CD4-positive, alpha-beta T cell (primary cell): Measurements from ENCODE around the gene ZC3H12D. TPM values are rescaled to one million over a fixed set of nuclear protein-coding genes. Genes with fewer than 3 reads are reported as not detected.
"Not testable (repeated sequence)": the region's sequence is repeated elsewhere in the genome, so short reads cannot be mapped to it uniquely, and the experiment has no call there.

Experiments
- ATAC-seq: fragments of 200-7000 bp; cut with Tn5 transposase; one replicate; pipeline ENCODE4 v1.10.0; 2022; ENCODE audit warnings: mild to moderate bottlenecking; ENCODE audit not compliant: poor library complexity
- CTCF ChIA-PET: fragments of 350-600 bp; sonication (Branson Sonifier 250); formaldehyde crosslinking; loops from one replicate; lab custom pipeline; 2021; ENCODE audit warnings: antibody characterized with exemption, inconsistent platforms; lab: Charles Lee
- POLR2A ChIA-PET: fragments of 350-600 bp; sonication (Branson Sonifier 250); formaldehyde crosslinking; loops from one replicate; lab custom pipeline; 2021; ENCODE audit warnings: antibody characterized with exemption, inconsistent platforms; lab: Charles Lee
- DNase-seq, 14 experiments: peaks; one replicate each; pipeline ENCODE4 v3.0.0-alpha.2; 2013 to 2020; ENCODE audit warnings: mixed read lengths in 2 of 14
- H3K27ac ChIP-seq, 2 donors: one replicate each; pipeline versions ENCODE4 v1.5.1 to v1.7.0; 2013; ENCODE audit warnings: low read length in 2 of 2, low read depth in 1 of 2, mild to moderate bottlenecking in 1 of 2
- H3K27me3 ChIP-seq, 2 experiments: 1 replicate in 1 of 2; 2 replicates in 1 of 2; pipeline versions ENCODE4 v1.6.1 to v1.7.0; 2013; ENCODE audit warnings: low read length in 2 of 2, control low read depth in 1 of 2, mild to moderate bottlenecking in 1 of 2, moderate library complexity in 1 of 2; ENCODE audit not compliant: insufficient read depth in 2 of 2, control insufficient read depth in 1 of 2
- H3K36me3 ChIP-seq: one replicate; pipeline ENCODE4 v1.6.1; 2013; ENCODE audit warnings: low read length, control low read depth; ENCODE audit not compliant: insufficient read depth
- H3K4me1 ChIP-seq: one replicate; pipeline ENCODE4 v1.6.1; 2013; ENCODE audit warnings: low read length, control low read depth; ENCODE audit not compliant: insufficient read depth
- H3K4me3 ChIP-seq: one replicate; pipeline ENCODE4 v1.5.1; 2013; ENCODE audit warnings: mild to moderate bottlenecking, low read length, moderate library complexity
- H3K9me3 ChIP-seq, 2 experiments: 1 replicate in 1 of 2; 2 replicates in 1 of 2; pipeline versions ENCODE4 v1.6.1 to v1.7.0; 2013; ENCODE audit warnings: low read length in 2 of 2, mild to moderate bottlenecking in 2 of 2, control low read depth in 1 of 2, moderate library complexity in 1 of 2; ENCODE audit not compliant: control insufficient read depth in 1 of 2, insufficient read depth in 1 of 2
- H3K27ac Mint-ChIP-seq: one replicate; pipeline ENCODE4 v1.8.0; 2020; ENCODE audit warnings: mixed read lengths
- H3K27me3 Mint-ChIP-seq: one replicate; pipeline ENCODE4 v1.8.0; 2021; ENCODE audit warnings: mixed read lengths
- H3K36me3 Mint-ChIP-seq: one replicate; pipeline ENCODE4 v1.8.0; 2021; ENCODE audit warnings: low read depth, mixed read lengths
- H3K4me1 Mint-ChIP-seq: one replicate; pipeline ENCODE4 v1.8.0; 2021; ENCODE audit warnings: low read depth, mixed read lengths
- H3K4me3 Mint-ChIP-seq: one replicate; pipeline ENCODE4 v1.8.0; 2020; ENCODE audit warnings: mild to moderate bottlenecking, mixed read lengths
- H3K9me3 Mint-ChIP-seq: one replicate; pipeline ENCODE4 v1.8.0; 2020; ENCODE audit warnings: mixed read lengths
- CTCF ChIP-seq: fragments of 200-600 bp; IDR thresholded peaks from one replicate; pipeline ENCODE4 v1.8.0; 2022; ENCODE audit warnings: antibody characterized with exemption, mild to moderate bottlenecking
- intact Hi-C, 2 experiments: fragments of 100-400 bp; cut with DNase I in 1 of 2; cut with micrococcal nuclease in 1 of 2; formaldehyde crosslinking; loops; one replicate each; pipeline versions ENCODE4 v1.15.1 to v1.9.0; 2023 to 2025; cut with DNase I, micrococcal nuclease
- total RNA-seq, 174 experiments: library from RNA in 2 of 174; stranded (reverse) in 2 of 174; gene quantifications; one replicate each; pipeline ENCODE4 v1.2.3 and lab custom pipeline; 2021 to 2026

ZC3H12D gene
- total RNA-seq, 2 experiments from 2014 or later: 70.2 to 71.0 TPM

- H3K9me3 ChIP-seq: no peaks in the 10 kb centered on the region
- H3K36me3 ChIP-seq: peaks cover 82% of the 10 kb centered on the region
- Mint-ChIP-seq H3K9me3 (no peaks in the 10 kb centered on the region), H3K27me3 (no peaks in the 10 kb centered on the region), H3K4me3 (no peak overlapping the region), H3K36me3 (peaks cover 79% of the 10 kb centered on the region), H3K27ac (no peak overlapping the region), H3K4me1 (peaks cover 19% of the 10 kb centered on the region)
- no peak overlapping the region for H3K27ac ChIP-seq
- no peak overlapping the region for H3K4me3 ChIP-seq
- H3K27me3 ChIP-seq: no peaks in the 10 kb centered on the region
- DNase-seq: no peak
- POLR2A ChIA-PET: no interaction called here
- no peak for ATAC-seq
- H3K4me1 ChIP-seq: peaks cover 19% of the 10 kb centered on the region
- intact Hi-C loops: loop anchor here in 1 of 2 experiments (10.0 kb wide), 1 partner anchor 53 kb away; no protein-coding TSS in a partner anchor
- TF ChIP-seq CTCF: no peak
- CTCF ChIA-PET: interaction anchor here (0.9 to 3.1 kb wide), 2 partner anchors 22 to 56 kb away, joined by 3 to 13 read pairs; no protein-coding TSS in a partner anchor
These were observed 23.1 kb downstream of the ZC3H12D start for GRCh38 chr6:149461670-149462069.

GRCh38 chr6:149460249-149460648, 24.6 kb downstream of the ZC3H12D start:
- Mint-ChIP-seq H3K27ac (peak overlapping the region; percentile 51), H3K4me1 (peaks cover 19% of the 10 kb centered on the region), H3K36me3 (peaks cover 83% of the 10 kb centered on the region)
- ATAC-seq, CTCF ChIA-PET, H3K9me3 Mint-ChIP-seq, H3K4me1 ChIP-seq, POLR2A ChIA-PET, H3K27me3 Mint-ChIP-seq, DNase-seq, H3K4me3 ChIP-seq, H3K4me3 Mint-ChIP-seq, H3K27ac ChIP-seq, H3K9me3 ChIP-seq, H3K27me3 ChIP-seq: not testable (repeated sequence)
- H3K36me3 ChIP-seq: peaks cover 83% of the 10 kb centered on the region
- intact Hi-C loops: loop anchor here in 1 of 2 experiments (10.0 kb wide), 1 partner anchor 55 kb away; no protein-coding TSS in a partner anchor

- H3K27me3 ChIP-seq: no peaks in the 10 kb centered on the region
- Mint-ChIP-seq H3K4me1 (peaks cover 19% of the 10 kb centered on the region), H3K27me3 (no peaks in the 10 kb centered on the region), H3K4me3 (no peak overlapping the region), H3K9me3 (no peaks in the 10 kb centered on the region), H3K36me3 (peaks cover 87% of the 10 kb centered on the region), H3K27ac (peak overlapping the region; percentile 51)
- H3K27ac ChIP-seq: no peak overlapping the region
- POLR2A ChIA-PET: interaction anchor here (1.2 kb wide), 1 partner anchor 14 kb away, joined by 3 read pairs; no protein-coding TSS in a partner anchor
- DNase-seq: no peak
- peaks cover 86% of the 10 kb centered on the region for H3K36me3 ChIP-seq
- H3K4me3 ChIP-seq: no peak overlapping the region
- peaks cover 10% of the 10 kb centered on the region for H3K4me1 ChIP-seq
- TF ChIP-seq CTCF: no peak
- CTCF ChIA-PET: no interaction called here
- ATAC-seq: no peak
- intact Hi-C loops: loop anchor here in 1 of 2 experiments (10.0 kb wide), 1 partner anchor 55 kb away; no protein-coding TSS in a partner anchor
- H3K9me3 ChIP-seq: no peaks in the 10 kb centered on the region
These were observed 25.1 kb downstream of the ZC3H12D start for GRCh38 chr6:149459761-149460160.

GRCh38 chr6:149458806-149459205, 26.0 kb downstream of the ZC3H12D start:
- Mint-ChIP-seq H3K36me3 (peaks cover 82% of the 10 kb centered on the region), H3K9me3 (no peaks in the 10 kb centered on the region), H3K4me3 (no peak overlapping the region), H3K4me1 (peaks cover 9% of the 10 kb centered on the region), H3K27ac (no peak overlapping the region), H3K27me3 (no peaks in the 10 kb centered on the region)
- H3K4me3 ChIP-seq: no peak overlapping the region
- no peak for DNase-seq
- CTCF ChIA-PET: no interaction called here
- no peak overlapping the region for H3K27ac ChIP-seq
- peaks cover 85% of the 10 kb centered on the region for H3K36me3 ChIP-seq
- no peak for ATAC-seq
- intact Hi-C loops: no loop called here
- no peaks in the 10 kb centered on the region for H3K9me3 ChIP-seq
- peaks cover 9% of the 10 kb centered on the region for H3K4me1 ChIP-seq
- no peak for TF ChIP-seq CTCF
- H3K27me3 ChIP-seq: no peaks in the 10 kb centered on the region
- POLR2A ChIA-PET: interaction anchor here (1.2 kb wide), 1 partner anchor 15 kb away, joined by 3 read pairs; no protein-coding TSS in a partner anchor
